ENCODE data around the gene MBP.
"Not testable (repeated sequence)": the region's sequence is repeated elsewhere in the genome, so short reads cannot be mapped to it uniquely, and the experiment has no call there.

Gene MBP

DNA sequence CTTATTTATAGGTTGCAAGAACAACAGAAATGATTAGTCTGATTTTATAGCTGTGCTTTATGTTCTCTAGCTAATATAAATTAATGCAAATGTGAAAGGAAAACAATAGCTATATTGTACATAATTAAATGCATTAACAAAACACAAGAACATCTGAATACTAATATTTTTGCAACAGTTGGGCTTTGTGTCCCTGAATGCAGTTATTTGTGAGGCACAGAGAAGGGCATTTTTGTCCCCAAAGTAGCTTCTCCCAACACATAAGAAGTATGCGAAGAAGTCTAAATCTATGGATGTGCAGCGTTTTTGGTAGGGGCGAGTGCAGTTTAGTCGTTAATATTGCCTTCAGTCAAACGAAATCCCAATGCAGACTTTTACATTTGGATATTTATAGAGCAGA, 110.0 kb downstream of the MBP start:
- DNase-seq (ENCODE audit: low spot score), result no peak

DNA sequence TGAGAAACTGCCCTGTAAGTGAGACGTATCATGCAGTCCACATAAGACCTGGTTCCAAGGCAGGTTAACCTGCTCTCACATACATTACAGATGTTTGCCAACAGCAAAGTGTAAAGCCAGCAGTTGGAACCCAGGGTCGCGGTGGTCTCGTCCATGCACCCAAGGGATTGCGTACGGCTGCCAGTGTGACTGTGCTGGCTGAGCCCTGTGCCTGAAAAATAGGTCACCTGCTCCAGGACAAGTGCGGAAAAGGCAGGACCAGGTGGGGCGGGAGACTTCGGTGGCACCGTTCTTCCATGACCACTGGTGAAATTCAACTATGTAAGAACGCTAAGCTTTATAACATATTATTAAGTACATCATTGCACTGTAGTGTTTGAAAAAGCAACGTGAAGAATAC, 110.5 kb downstream of the MBP start:
- no peak for DNase-seq (ENCODE audit: low spot score)

DNA sequence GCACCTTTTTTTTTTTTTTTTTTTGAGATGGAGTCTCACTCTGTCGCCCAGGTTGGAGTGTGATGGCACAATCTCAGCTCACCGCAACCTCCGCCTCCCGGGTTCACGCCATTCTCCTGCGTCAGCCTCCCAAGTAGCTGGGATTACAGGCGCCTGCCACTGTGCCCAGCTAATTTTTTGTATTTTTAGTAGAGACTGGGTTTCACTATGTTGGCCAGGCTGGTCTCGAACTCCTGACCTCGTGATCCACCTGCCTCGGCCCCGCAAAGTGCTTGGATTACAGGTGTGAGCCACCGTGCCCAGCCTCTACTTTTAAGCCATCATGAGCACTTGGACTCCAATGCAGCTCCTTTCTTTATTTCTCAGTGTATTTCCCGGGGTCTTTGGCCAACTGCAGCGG, 111.1 kb downstream of the MBP start:
- DNase-seq (ENCODE audit: low spot score), result not testable (repeated sequence)

DNA sequence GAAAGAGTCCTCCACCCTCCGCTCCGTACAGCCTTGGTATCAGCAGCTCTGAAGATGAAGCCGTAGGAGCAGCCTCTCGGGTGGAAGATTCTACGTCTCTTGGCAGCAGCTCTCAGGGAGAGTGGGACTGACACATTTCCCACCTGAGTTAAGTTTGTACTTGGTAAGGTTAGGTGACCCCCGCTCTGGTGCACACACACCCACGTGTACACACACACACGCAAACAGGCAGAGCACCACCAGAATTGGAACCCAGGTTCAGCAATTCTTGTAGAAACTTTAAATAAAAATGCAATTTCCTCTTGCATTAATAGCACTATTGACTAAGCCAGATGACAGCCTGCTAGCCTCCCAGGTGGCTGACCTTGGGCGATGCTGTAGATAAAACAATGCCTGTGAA, 111.5 kb downstream of the MBP start:
- DNase-seq (ENCODE audit: low spot score), result no peak

DNA sequence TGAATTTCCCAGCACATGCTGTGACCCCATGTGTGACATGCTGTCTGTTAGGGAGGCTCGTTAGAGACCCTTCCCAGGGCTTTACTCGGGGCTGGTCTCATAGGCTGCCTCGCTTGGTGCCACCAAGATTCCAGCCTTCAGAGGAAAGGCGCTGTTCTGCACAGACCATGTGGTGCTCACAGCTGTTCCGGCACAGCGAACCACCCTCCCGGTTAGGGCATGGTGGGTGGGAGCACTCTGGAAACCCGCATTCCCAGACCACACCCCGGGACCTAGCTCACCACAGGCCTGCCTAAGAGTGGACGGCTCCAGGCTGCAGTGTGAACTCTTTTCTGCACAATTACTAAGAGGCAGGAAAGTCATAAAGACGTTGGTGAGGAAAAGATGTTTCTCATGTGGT, 112.0 kb downstream of the MBP start:
- no peak for DNase-seq (ENCODE audit: low spot score)

GRCh38 chr18:77019641-77020040, 112.9 kb downstream of the MBP start:
- no peak for DNase-seq (ENCODE audit: low spot score)

DNA sequence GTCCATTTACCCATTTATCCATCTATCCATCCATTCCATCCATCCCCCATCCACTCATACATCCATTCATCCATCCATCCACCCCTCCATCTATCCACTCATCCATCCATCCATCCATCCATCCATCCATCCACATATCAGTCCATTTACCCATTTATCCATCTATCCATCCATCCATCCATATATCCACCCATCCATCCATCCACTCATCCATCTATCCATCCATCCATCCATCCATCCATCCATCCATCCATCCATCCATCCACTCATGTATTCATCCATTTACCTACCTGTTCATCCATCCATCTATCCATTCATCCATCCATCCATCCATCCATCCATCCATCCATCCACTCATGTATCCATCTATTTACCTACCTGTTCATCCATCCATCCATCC, 113.9 kb downstream of the MBP start:
- DNase-seq (ENCODE audit: low spot score), result not testable (repeated sequence)

GRCh38 chr18:77017355-77017754, 115.2 kb downstream of the MBP start:
- DNase-seq (ENCODE audit: low spot score), result no peak

GRCh38 chr18:77016936-77017335, 115.6 kb downstream of the MBP start:
- no peak for DNase-seq (ENCODE audit: low spot score)

GRCh38 chr18:77015771-77016710, 116.5 kb downstream of the MBP start:
- DNase-seq (ENCODE audit: low spot score), result no peak

GRCh38 chr18:77015169-77015568, 117.4 kb downstream of the MBP start:
- DNase-seq (ENCODE audit: low spot score), result no peak

- DNase-seq (ENCODE audit: low spot score), result no peak
These were observed 118.0 kb downstream of the MBP start for GRCh38 chr18:77014538-77014937.

GRCh38 chr18:77013811-77014521, 118.6 kb downstream of the MBP start:
- no peak for DNase-seq (ENCODE audit: low spot score)

DNA sequence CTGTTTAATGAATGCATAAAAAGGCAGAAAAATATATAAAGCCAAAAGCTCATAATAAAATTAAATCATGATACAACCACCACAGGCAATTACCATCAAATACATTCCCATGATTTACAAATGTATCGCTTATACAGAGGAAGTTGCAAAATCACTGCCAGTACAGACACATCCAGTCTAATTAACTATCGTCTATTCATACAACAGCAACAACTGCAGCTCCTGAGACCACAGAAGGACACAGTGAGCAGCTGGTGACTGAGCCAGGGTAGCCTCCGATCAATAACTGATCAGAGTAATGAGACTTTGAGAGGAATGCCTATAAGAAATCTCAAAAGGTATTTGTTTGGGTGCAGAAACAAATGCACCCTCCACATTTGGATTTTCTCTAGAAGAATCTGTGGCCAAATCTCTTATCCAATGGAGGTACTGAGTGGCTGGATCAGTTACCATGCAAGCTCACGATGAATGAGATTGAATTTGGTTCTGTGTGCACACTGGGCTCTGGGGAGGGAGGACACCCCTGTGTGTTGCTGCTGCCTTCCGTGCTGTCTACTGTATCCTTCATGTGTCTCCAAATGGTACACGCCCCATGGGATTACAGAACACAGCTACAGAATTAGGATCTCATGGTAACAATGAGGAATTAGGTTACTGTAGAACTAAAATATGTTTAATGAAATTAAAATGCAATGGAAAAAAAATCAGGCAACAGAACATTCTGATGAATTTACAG, 119.6 kb downstream of the MBP start:
- no peak for DNase-seq (ENCODE audit: low spot score)

GRCh38 chr18:77012120-77012519, 120.5 kb downstream of the MBP start:
- no peak for DNase-seq (ENCODE audit: low spot score)

DNA sequence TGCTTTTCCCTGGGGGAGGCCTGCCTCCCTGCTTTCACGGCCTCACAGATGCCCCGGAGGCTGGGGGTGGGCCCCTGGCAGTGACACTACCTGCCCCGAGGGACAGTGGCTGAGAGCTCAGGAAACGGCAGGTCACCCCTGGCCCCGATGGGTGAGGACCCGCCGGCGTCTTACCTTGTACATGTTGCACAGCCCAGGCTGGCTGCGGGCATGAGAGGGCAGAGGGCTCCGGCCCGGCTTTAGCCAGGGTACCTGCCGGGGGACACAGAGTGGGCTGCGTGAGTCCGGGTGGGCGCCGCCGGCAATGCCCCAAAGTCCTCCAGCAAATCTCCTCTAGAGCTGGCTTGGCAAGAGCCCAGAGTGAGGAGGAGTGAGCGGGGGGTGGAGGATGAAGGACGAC, 122.9 kb downstream of the MBP start:
- peak; percentile 28 for DNase-seq (ENCODE audit: low spot score)

DNA sequence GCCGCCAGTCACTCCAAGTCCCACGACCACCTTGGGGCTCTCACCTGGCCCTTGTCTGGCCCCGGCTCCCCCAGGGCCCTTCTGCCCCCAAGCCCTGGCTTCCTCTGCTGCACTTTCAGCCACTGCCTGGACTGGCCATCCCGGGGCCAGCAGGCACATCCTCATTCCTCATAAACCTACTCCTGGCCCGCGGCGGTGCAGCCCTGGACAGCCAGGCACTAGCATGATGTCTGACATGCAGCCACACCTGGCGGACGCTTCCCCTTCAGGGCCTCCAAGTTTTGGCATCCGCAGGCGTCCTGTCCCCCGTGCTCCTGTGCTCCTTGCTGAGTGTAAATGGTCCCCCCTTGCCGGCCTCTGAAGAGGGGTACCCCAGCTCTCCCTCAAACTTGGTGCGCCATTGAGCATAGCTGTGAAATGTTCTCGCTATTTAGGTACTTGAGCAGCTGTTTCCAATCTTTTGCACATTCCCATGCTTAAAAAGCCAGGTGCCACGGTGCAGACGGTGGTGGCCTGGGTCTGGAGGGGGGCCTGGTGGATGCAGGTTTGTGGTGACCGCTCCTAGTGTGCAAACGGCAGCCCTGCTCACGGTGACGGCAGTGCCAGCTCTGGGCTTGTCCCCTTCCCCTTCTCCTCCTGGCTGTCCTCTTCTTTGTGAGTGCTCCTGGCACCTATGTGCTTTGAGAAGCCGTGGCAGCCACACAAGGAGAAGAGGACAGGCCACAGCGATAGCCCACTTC, 123.8 kb downstream of the MBP start:
- peak; percentile 30 for DNase-seq (ENCODE audit: low spot score)

- no peak for DNase-seq (ENCODE audit: low spot score)
These were observed 124.6 kb downstream of the MBP start for GRCh38 chr18:77008006-77008405.

- DNase-seq (ENCODE audit: low spot score), result peak; percentile 37
These were observed 125.3 kb downstream of the MBP start for GRCh38 chr18:77007251-77007650.

- DNase-seq (ENCODE audit: low spot score), result peak; percentile 36
These were observed 126.0 kb downstream of the MBP start for GRCh38 chr18:77006305-77007175.

DNA sequence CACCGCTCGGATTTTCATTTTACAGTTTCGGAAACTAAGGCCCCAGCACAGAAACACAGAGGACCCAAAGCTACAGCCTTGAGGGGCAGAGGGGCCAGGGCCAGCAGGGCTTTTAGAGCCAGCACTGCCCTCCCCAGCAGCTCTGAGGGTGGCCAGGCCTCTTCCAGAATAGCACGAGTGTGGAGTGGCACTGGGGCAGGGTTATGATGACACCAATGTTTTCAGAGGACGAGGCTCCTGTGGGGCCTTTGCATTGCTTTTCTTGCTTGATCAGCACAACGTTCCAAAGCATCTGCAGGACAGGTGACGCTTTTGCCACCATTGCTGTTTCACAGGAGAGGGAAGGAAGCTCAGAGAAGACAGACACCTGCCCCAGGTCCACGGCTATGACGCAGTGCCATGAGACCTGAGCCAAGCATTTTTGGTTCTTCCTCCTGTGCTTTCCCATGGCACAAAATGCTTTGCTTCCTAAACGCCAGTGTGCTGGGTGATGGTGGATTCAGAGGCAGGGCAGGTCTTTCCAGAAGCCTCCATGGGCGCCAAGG, 126.9 kb downstream of the MBP start:
- no peak for DNase-seq (ENCODE audit: low spot score)

Measured in D341Med (cell line).